Gastroesophageal sphincter (tissue), 3 donors: Measurements from ENCODE around the gene RBM17.

ENCODE experiments used
- EP300 ChIP-seq: sonication (generic); formaldehyde crosslinking; IDR thresholded peaks from one replicate; pipeline ENCODE4 v1.6.1; 2017; ENCODE audit warnings: antibody characterized with exemption, mild to moderate bottlenecking
- POLR2A ChIP-seq, 2 donors: fragments of 450-650 bp; IDR thresholded peaks; one replicate each; pipeline ENCODE4 v1.6.1; 2017; ENCODE audit warnings: antibody characterized with exemption in 2 of 2, mild to moderate bottlenecking in 2 of 2, moderate library complexity in 1 of 2
- POLR2AphosphoS5 ChIP-seq: sonication (generic); formaldehyde crosslinking; IDR thresholded peaks from one replicate; pipeline ENCODE4 v1.6.1; 2017; ENCODE audit warnings: antibody characterized with exemption
- TF ChIP-seq, protein P1 (sequence below), 4 experiments: fragments of 200-600 bp in 2 of 4; fragments of 450-650 bp in 2 of 4; sonication (generic) in 1 of 4; IDR thresholded peaks; one replicate each; pipeline ENCODE4 v1.5.1; 2017 to 2019; ENCODE audit warnings: antibody characterized with exemption in 4 of 4, mild to moderate bottlenecking in 2 of 4, moderate library complexity in 2 of 4

DNA sequence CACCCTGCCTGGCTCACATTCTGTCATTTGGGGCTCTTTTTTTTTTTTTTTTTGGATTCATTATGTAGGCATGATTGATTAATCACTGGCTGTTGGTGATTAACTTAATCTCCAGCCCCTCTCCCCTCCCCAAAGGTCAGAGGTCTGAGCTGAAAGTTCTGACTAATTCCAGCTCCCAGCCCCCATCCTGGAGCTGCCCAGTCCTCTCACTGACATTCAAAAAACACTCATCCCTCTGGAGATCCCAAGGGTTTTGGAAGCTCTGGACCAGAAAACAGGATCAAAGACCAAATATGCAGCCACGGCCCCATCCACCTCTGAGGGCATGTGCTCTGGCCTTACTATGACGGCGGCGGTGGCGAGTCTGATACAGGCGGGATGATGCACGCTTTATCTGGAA, 53.8 kb downstream of the RBM17 start:
- TF ChIP-seq POLR2A (IDR thresholded peaks at IDR 0.05) (no peak), POLR2AphosphoS5 (no peak), EP300 (no peak)
- TF ChIP-seq, protein P1, sequence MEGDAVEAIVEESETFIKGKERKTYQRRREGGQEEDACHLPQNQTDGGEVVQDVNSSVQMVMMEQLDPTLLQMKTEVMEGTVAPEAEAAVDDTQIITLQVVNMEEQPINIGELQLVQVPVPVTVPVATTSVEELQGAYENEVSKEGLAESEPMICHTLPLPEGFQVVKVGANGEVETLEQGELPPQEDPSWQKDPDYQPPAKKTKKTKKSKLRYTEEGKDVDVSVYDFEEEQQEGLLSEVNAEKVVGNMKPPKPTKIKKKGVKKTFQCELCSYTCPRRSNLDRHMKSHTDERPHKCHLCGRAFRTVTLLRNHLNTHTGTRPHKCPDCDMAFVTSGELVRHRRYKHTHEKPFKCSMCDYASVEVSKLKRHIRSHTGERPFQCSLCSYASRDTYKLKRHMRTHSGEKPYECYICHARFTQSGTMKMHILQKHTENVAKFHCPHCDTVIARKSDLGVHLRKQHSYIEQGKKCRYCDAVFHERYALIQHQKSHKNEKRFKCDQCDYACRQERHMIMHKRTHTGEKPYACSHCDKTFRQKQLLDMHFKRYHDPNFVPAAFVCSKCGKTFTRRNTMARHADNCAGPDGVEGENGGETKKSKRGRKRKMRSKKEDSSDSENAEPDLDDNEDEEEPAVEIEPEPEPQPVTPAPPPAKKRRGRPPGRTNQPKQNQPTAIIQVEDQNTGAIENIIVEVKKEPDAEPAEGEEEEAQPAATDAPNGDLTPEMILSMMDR (IDR thresholded peaks at IDR 0.05), result no peak
